ENCODE data around the gene LMO1.

DNA sequence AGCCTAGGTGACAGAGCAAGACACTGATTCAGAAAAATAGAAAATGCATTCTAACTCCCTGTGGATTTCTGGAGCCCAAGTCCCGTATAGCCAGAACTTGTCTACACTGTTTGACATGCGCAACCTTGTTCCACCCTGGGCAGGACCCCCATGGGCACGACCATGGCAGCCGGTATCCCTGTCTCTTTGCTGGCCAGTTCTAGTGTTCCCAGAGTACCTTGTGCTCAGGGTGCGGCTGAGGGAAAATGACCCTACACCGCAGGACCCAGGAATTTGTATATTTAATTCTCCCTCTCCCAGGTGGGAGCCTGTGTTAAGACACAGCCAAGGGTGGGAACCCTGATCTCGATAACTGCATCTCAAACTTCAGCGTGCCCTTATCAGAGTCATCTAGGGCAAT lies 58.1 kb downstream of the LMO1 start:
- TF ChIP-seq, protein P1, sequence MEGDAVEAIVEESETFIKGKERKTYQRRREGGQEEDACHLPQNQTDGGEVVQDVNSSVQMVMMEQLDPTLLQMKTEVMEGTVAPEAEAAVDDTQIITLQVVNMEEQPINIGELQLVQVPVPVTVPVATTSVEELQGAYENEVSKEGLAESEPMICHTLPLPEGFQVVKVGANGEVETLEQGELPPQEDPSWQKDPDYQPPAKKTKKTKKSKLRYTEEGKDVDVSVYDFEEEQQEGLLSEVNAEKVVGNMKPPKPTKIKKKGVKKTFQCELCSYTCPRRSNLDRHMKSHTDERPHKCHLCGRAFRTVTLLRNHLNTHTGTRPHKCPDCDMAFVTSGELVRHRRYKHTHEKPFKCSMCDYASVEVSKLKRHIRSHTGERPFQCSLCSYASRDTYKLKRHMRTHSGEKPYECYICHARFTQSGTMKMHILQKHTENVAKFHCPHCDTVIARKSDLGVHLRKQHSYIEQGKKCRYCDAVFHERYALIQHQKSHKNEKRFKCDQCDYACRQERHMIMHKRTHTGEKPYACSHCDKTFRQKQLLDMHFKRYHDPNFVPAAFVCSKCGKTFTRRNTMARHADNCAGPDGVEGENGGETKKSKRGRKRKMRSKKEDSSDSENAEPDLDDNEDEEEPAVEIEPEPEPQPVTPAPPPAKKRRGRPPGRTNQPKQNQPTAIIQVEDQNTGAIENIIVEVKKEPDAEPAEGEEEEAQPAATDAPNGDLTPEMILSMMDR (IDR thresholded peaks at IDR 0.05), result no peak
- no peak for TF ChIP-seq POLR2A (IDR thresholded peaks at IDR 0.05)

Data from testis (tissue), 2 donors.